ENCODE data around the gene SWAP70.

SWAP70 gene

DNA sequence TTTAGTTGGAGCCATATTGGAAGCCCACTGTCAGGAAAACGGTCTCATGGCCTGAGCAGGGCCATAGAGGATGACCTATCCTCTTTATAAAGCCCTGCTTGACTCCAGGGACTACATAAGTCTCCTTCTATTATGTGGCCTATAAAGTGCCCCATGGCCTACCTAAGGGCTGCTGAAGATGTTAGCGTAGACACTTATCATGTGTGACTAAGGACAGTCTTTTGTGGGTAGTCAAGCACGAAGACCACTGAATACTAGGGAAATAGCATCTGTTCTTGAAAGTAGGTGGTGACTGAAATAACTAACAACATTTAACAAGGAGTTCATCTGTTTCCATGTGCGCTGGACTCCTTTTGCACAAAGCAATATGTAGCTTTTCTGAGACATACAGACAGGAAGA lies 117.1 kb downstream of the SWAP70 start:
- no peak for FAIRE-seq

DNA sequence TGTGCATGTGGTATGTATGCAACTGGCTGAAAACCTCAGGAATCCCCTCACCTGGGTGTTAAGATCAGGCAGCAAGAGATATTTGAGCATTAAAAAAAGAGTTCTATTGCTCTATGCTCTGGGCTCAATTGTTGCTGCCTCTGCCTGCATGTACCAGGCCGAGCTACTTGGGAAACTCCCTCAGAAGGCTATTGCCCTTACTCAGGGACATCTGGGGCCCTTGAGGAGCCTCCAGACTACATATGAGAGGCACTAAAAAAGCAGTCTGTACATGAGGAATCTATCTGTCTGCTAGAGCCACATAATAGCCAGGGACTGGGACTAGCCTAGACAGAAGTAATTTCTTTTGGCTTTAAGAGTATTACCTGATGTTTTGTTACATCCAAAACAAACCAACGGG lies 120.1 kb downstream of the SWAP70 start:
- no peak for FAIRE-seq

DNA sequence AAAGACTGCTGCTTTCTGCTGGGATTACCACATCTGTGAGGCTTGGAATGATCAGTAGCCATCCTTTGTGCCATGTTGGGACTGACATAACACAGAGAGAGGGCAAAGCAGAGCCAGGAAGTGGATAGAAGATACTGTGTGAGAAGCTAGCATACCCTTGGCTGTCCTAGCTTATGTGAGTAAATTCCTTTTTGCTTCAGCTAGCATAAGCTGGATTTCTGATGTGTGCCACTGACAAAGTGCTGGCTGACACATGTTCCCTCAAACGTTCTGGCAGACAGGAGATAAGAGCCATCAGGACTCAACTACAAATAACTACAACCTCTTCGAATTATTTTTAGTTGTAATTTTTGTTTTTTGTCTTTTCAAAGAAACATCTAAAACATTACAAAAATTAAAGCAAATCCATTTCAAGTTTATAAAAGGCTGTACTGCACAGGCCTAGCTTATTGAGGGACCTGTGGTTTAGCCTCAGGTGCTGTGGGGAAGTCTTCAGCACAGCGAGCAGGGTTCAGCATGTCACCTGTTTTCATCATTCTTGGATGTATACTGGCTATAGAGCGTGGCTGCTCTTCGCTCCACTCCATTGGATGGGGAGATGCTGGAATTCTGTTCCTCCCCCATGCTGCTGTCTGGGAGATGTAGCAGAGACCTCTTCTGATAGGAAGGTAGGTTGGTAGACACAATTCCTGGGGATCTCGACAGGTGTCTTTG lies 120.9 kb downstream of the SWAP70 start:
- no peak for FAIRE-seq

DNA sequence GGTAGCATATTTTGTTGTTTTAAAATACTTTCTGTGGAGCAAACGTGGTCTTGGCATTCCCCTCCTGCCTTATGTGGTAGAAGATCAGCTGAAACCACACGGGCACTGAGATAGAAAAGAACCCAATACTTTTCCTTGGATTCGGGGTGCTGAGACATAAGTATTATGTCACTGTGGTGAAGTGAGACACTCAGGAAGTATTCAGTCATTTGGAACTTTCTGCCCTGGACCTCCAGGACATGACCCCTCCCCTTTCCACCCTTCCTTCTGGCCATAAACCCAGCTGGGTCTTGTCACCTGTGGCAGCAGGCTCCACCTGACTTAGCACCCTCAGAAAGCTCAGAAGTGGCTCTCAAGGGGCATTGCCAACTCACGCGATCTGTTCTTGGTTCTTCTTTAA lies 123.4 kb downstream of the SWAP70 start:
- no peak for FAIRE-seq

DNA sequence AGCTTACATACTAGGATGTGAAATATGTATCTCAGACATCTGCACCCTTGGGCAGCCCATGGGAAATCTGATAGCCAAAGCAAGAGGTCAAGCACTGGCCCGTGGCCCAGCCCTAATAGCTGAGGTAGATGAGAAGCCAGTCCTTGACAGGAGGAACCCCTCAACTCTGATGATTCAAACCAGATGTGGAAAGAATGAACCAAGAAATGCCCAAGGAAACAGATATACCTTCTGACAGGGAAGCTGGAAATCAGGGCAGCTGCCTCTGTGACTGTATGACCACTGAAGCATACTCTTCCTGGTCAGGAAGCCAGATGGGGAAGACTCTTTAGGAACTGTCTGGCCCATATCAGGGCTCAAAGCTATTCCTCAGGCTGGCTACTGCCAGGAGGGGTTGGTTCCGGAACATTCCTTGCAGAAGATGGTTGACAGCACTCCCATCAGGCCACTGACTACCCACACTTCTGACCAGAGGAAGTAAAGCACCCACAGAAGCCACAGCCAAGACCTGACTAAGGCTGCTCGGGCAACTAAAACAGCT lies 124.2 kb downstream of the SWAP70 start:
- FAIRE-seq = no peak

DNA sequence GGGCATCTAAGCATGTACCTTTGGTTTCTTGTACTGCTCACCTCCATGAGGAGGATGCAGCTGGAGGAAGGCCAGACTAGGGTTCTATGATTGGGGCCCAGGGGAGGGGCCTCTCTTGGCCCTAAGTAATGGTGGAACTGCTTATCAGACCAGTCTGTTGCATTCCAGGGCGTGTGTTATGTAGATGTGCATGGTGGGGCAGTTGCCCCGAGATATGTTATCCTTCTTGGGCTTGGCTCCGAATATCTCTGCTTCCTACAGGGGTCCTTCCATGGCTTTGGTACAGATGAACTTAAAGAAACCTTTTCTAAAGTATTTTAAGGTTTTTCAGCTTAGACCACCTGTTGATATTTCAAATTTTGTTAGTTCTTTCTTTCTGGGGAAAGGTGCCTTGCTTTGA lies 126.0 kb downstream of the SWAP70 start:
- no peak for FAIRE-seq

DNA sequence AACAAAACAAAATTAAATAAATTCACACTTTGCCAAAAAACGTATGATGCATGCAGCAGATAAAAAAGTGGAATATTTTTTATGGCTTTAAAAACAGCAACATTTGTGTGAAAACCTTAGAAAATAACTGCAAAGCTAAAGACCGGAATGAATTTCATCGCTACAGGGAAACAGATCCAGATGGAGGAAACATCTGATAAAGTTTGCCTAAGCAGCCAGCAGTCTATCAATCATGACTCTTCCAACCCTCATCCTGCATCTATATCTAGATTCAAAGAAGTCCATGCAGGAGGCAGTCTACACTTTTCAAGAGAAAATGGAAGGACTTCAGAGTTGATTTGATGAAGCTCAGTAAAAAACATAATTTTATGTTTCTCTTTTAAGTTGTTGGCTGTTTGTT lies 126.8 kb downstream of the SWAP70 start:
- no peak for FAIRE-seq

DNA sequence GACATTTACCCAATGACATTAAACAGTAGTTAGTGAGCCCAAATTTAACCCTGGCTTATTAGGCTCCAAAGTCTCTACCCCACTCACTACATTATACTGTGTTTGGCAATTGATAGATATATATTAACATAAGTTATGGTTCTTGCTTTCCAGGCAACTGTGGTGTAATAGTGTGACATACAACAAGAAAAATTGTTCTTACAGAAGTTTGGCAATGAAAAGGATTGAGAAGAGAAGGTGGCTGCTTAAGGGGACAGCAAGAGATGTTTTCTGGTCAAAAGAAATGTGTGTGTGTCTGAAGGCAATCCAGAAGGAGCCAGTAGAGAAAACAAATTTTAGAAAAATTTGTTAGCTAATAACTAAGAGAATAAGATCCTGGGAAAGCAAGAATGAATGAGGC lies 132.4 kb downstream of the SWAP70 start:
- FAIRE-seq = no peak

DNA sequence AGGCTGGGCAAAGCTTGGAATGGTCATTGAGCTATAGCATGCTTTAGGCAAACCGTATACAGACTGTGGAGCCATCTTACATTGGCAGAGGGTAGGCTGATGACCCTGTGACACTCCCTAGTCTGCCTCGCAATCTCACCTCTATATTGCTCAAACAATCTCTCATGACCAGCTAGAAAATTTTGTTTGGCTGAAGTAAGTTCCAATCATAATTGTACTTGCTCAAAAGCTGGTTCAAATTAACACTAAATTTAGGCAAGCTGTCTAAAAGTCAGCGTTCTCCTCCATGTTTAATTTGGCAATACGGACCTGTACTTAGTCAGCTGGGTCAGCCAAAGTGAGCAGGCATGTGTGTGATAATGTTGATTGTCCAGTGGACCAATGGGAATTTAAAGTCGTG lies 133.0 kb downstream of the SWAP70 start:
- FAIRE-seq = no peak

DNA sequence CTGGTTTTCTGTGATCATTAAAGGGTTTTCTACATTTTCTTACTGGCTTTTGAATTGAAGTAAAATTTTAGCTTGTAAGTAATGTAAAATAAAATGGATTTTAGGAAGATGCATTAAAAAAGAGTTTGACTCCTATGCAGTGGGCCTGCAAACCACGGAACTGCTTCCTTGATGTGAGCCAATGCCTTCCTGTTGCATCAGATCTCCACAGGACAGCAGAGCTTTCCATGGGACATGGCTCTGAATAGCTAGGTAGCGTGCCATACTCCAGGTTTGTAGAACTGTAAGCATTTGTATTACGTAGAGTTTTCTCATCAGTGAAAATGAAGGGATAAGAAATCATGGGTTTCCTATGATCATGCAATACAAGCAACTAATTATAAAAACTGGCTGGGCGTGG lies 133.4 kb downstream of the SWAP70 start:
- FAIRE-seq = no peak

DNA sequence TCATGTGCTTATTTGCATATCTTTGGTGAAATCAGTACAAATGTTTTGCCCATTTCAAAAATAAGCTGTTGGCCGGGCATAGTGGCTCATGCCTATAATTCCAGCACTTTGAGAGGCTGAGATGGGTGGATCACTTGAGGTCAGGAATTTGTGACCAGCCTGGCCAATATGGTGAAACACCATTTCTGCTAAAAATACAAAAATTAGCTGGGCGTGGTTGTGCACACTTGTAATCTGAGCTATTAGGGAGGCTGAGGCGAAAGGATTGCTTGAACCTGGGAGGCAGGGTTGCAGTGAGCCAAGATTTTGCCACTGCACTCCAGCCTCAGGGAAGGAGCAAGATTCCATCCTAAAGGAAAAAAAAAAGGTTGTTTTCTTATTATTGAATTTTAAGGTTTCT lies 136.0 kb downstream of the SWAP70 start:
- FAIRE-seq = no peak

DNA sequence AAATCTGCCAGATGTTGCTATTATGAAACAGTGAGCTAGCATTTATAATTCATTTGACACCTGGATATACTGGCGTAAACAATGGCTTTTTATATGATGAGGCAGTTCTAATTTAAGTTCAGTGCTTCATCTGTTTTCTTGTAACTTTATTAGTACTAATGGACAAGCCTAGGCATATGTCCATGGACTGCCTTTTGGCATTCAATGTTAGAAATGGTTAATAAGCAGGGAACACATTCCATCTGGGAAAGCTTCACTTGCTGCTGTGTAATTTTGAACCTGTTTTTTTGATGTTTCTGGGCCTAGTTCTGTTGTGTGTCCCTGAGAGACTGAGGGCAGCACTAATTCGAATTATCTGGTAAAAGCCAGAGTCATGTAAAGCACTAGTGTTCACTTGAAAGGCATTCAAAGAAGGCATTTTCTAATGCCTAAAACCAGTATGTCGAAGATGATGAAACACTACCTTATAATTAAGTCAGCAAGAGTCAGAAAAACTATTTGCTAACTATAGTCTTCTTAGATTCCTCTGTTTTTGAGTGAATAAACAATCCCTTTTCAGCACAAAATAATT lies 138.5 kb downstream of the SWAP70 start:
- FAIRE-seq = no peak
